H9 (cell line): Measurements from ENCODE around the gene DNAJC18. TPM values are rescaled to one million over a fixed set of nuclear protein-coding genes. Genes with fewer than 3 reads are reported as not detected.

Experiments
- DNase-seq: peaks from one replicate; pipeline ENCODE4 v3.0.0-alpha.2; 2017
- H2AFZ ChIP-seq: one replicate; pipeline ENCODE4 v1.6.1; 2013; ENCODE audit warnings: mild to moderate bottlenecking, low read length, control low read depth, moderate library complexity
- H2AK5ac ChIP-seq: 2 replicates; pipeline ENCODE4 v1.6.1; 2013; ENCODE audit warnings: low read length, control low read depth, mixed read lengths; ENCODE audit not compliant: insufficient read length
- H2BK120ac ChIP-seq: one replicate; pipeline ENCODE4 v1.6.1; 2013; ENCODE audit warnings: low read depth, mild to moderate bottlenecking, low read length, control low read depth, inconsistent platforms; ENCODE audit not compliant: poor library complexity, severe bottlenecking
- H2BK12ac ChIP-seq: 2 replicates; pipeline ENCODE4 v1.6.1; 2013; ENCODE audit warnings: low read length, control low read depth, mixed read lengths, low read depth; ENCODE audit not compliant: insufficient read length
- H2BK15ac ChIP-seq: 2 replicates; pipeline ENCODE4 v1.6.1; 2013; ENCODE audit warnings: low read depth, low read length, control low read depth
- H2BK20ac ChIP-seq: one replicate; pipeline ENCODE4 v1.6.1; 2013; ENCODE audit warnings: low read depth, mild to moderate bottlenecking, low read length, control low read depth, inconsistent platforms; ENCODE audit not compliant: poor library complexity, severe bottlenecking
- H2BK5ac ChIP-seq: 2 replicates; pipeline ENCODE4 v1.6.1; 2013; ENCODE audit warnings: low read length, control low read depth, mixed read lengths; ENCODE audit not compliant: insufficient read length
- H3K14ac ChIP-seq: 2 replicates; pipeline ENCODE4 v1.6.1; 2013; ENCODE audit warnings: low read length, control low read depth; ENCODE audit not compliant: insufficient read depth
- H3K18ac ChIP-seq: 2 replicates; pipeline ENCODE4 v1.6.1; 2013; ENCODE audit warnings: low read depth, mild to moderate bottlenecking, mixed read lengths, low read length, control low read depth; ENCODE audit not compliant: insufficient read length
- H3K23ac ChIP-seq: 2 replicates; pipeline ENCODE4 v1.6.1; 2013; ENCODE audit warnings: low read length, control low read depth, mixed read lengths, low read depth; ENCODE audit not compliant: insufficient read length
- H3K23me2 ChIP-seq: 2 replicates; pipeline ENCODE4 v1.6.1; 2013; ENCODE audit warnings: low read depth, mild to moderate bottlenecking, mixed read lengths, low read length, control low read depth; ENCODE audit not compliant: insufficient read length, poor library complexity, severe bottlenecking
- H3K27ac ChIP-seq: 2 replicates; pipeline ENCODE4 v1.5.1; 2013; ENCODE audit warnings: low read length, control low read depth, mixed read lengths, low read depth; ENCODE audit not compliant: insufficient read length
- H3K27me3 ChIP-seq: 2 replicates; pipeline ENCODE4 v1.6.1; 2013; ENCODE audit warnings: low read length, control low read depth, inconsistent platforms; ENCODE audit not compliant: insufficient read depth
- H3K4ac ChIP-seq: 2 replicates; pipeline ENCODE4 v1.6.1; 2013; ENCODE audit warnings: low read depth, mild to moderate bottlenecking, control low read depth, inconsistent platforms, low read length, moderate library complexity
- H3K4me1 ChIP-seq: 2 replicates; pipeline ENCODE4 v1.6.1; 2013; ENCODE audit warnings: low read length, control low read depth, inconsistent platforms; ENCODE audit not compliant: insufficient read depth
- H3K4me2 ChIP-seq: 2 replicates; pipeline ENCODE4 v1.6.1; 2013; ENCODE audit warnings: low read length, control low read depth, mixed read lengths; ENCODE audit not compliant: insufficient read length, insufficient read depth
- H3K56ac ChIP-seq: 2 replicates; pipeline ENCODE4 v1.6.1; 2013; ENCODE audit warnings: low read depth, mild to moderate bottlenecking, mixed read lengths, low read length, control low read depth; ENCODE audit not compliant: insufficient read length
- H3K79me1 ChIP-seq: 2 replicates; pipeline ENCODE4 v1.6.1; 2013; ENCODE audit warnings: low read depth, mild to moderate bottlenecking, moderate library complexity, low read length, control low read depth, inconsistent platforms; ENCODE audit not compliant: insufficient read depth, poor library complexity, severe bottlenecking
- H3K79me2 ChIP-seq: 2 replicates; pipeline ENCODE4 v1.6.1; 2013; ENCODE audit warnings: low read length, control low read depth, inconsistent platforms; ENCODE audit not compliant: insufficient read depth
- H3K9ac ChIP-seq: 2 replicates; pipeline ENCODE4 v1.6.1; 2013; ENCODE audit warnings: low read length, control low read depth, mixed read lengths; ENCODE audit not compliant: insufficient read length; ENCODE audit errors: extremely low read depth
- H3K9me3 ChIP-seq: one replicate; pipeline ENCODE4 v1.6.1; 2013; ENCODE audit warnings: low read depth, low read length, inconsistent platforms; ENCODE audit not compliant: control insufficient read depth
- H3T11ph ChIP-seq: one replicate; pipeline ENCODE4 v1.6.1; 2013; ENCODE audit warnings: mild to moderate bottlenecking, low read length, control low read depth, inconsistent platforms
- H4K20me1 ChIP-seq: one replicate; pipeline ENCODE4 v1.6.1; 2013; ENCODE audit not compliant: control insufficient read depth, insufficient read length, insufficient read depth
- H4K5ac ChIP-seq: 2 replicates; pipeline ENCODE4 v1.6.1; 2013; ENCODE audit warnings: low read depth, mild to moderate bottlenecking, mixed read lengths, low read length, control low read depth; ENCODE audit not compliant: insufficient read length
- H4K8ac ChIP-seq: replicated peaks from 2 replicates; pipeline ENCODE4 v1.6.1; 2013; ENCODE audit warnings: low read length, control low read depth, mixed read lengths, low read depth; ENCODE audit not compliant: insufficient read length
- H4K91ac ChIP-seq: 2 replicates; pipeline ENCODE4 v1.6.1; 2013; ENCODE audit warnings: low read depth, mild to moderate bottlenecking, moderate library complexity, mixed read lengths, low read length, control low read depth; ENCODE audit not compliant: insufficient read length
- H3K27ac Mint-ChIP-seq, 3 experiments: 2 replicates in 2 of 3; 3 replicates in 1 of 3; pipeline ENCODE4 v1.8.0; 2020 to 2021; ENCODE audit warnings: mixed read lengths in 3 of 3, mild to moderate bottlenecking in 1 of 3, moderate library complexity in 1 of 3
- H3K27me3 Mint-ChIP-seq: 2 replicates; pipeline ENCODE4 v1.8.0; 2021; ENCODE audit warnings: low read depth, mild to moderate bottlenecking, moderate library complexity, mixed read lengths
- H3K36me3 Mint-ChIP-seq, 3 experiments: 2 replicates in 2 of 3; 3 replicates in 1 of 3; pipeline ENCODE4 v1.8.0; 2020 to 2021; ENCODE audit warnings: low read depth in 3 of 3, mixed read lengths in 3 of 3; ENCODE audit not compliant: insufficient read depth in 1 of 3
- H3K4me1 Mint-ChIP-seq, 2 experiments: 2 replicates each; pipeline ENCODE4 v1.8.0; 2020; ENCODE audit warnings: mixed read lengths in 2 of 2
- H3K4me3 Mint-ChIP-seq, 2 experiments: 2 replicates in 1 of 2; 3 replicates in 1 of 2; pipeline ENCODE4 v1.8.0; 2020 to 2021; ENCODE audit warnings: mild to moderate bottlenecking in 2 of 2, mixed read lengths in 2 of 2, moderate library complexity in 1 of 2
- H3K9me3 Mint-ChIP-seq, 2 experiments: 2 replicates in 1 of 2; 3 replicates in 1 of 2; pipeline ENCODE4 v1.8.0; 2020; ENCODE audit warnings: mild to moderate bottlenecking in 2 of 2, mixed read lengths in 2 of 2, moderate library complexity in 1 of 2
- CTCF ChIP-seq: fragments of 200-600 bp; sonication (generic); conservative IDR thresholded peaks from 3 replicates; pipeline ENCODE4 v1.8.0; 2021; ENCODE audit warnings: antibody characterized with exemption, mild to moderate bottlenecking
- WGBS: extraction: QIAGEN DNeasy Blood & Tissue Kit; methylation state at CpG from one replicate; pipeline ENCODE4 v1.1.7; 2013; ENCODE audit warnings: missing lambda C conversion rate, low lambda C conversion rate, mixed read lengths; ENCODE audit not compliant: insufficient read length; ENCODE audit errors: extremely low coverage; 5-methylcytosine and 5-hydroxymethylcytosine counted together
- total RNA-seq: library from RNA; stranded (reverse); gene quantifications from 2 replicates; pipeline ENCODE4 v1.2.1, GENCODE V29; 2021

Gene DNAJC18
- total RNA-seq, 1 experiment from 2014 or later = 26.5 TPM

GRCh38 chr5:139376364-139376763, 63.0 kb downstream of the DNAJC18 start:
- Mint-ChIP-seq H3K9me3 (no peaks in the 10 kb centered on the region), H3K4me1 (peaks cover 13 to 17% of the 10 kb centered on the region in 2 experiments; a peak in 3 of 4 replicates), H3K27ac (no peak overlapping the region; a peak in 1 of 7 replicates), H3K27me3 (no peaks in the 10 kb centered on the region), H3K36me3 (peaks cover 6 to 23% (median 8%) of the 10 kb centered on the region in 3 experiments; a peak in 6 of 7 replicates), H3K4me3 (no peak overlapping the region)
- H3K79me2 ChIP-seq = no peaks in the 10 kb centered on the region
- H3K23ac ChIP-seq = no peak overlapping the region
- H3K4ac ChIP-seq = no peak overlapping the region
- H3K79me1 ChIP-seq = no peaks in the 10 kb centered on the region
- WGBS = no CpG with 5 or more reads among the region's 7 CpGs
- H4K20me1 ChIP-seq = no peaks in the 10 kb centered on the region
- H3K14ac ChIP-seq = no peak overlapping the region
- no peak overlapping the region for H2AK5ac ChIP-seq
- no peak overlapping the region for H3T11ph ChIP-seq
- no peak overlapping the region for H2BK5ac ChIP-seq
- H3K23me2 ChIP-seq = no peaks in the 10 kb centered on the region
- no peak overlapping the region for H2AFZ ChIP-seq
- no peak overlapping the region for H4K5ac ChIP-seq
- no peaks in the 10 kb centered on the region for H3K4me1 ChIP-seq
- no peak overlapping the region for H4K91ac ChIP-seq
- DNase-seq = no peak
- H2BK12ac ChIP-seq = no peak overlapping the region
- no peak overlapping the region for H3K27ac ChIP-seq
- H2BK120ac ChIP-seq = no peak overlapping the region
- no peaks in the 10 kb centered on the region for H3K27me3 ChIP-seq
- H2BK20ac ChIP-seq = no peak overlapping the region
- H3K18ac ChIP-seq = no peak overlapping the region
- H3K4me2 ChIP-seq = no peak overlapping the region
- H4K8ac ChIP-seq = no peak overlapping the region
- no peak overlapping the region for H3K56ac ChIP-seq
- no peaks in the 10 kb centered on the region for H3K9me3 ChIP-seq
- H2BK15ac ChIP-seq = no peak overlapping the region
- TF ChIP-seq CTCF = no peak
- no peak overlapping the region for H3K9ac ChIP-seq
